Left renal pelvis (tissue), 4 donors: ENCODE results near the gene LAMA2. TPM values are rescaled to one million over a fixed set of nuclear protein-coding genes. Genes with fewer than 3 reads are reported as not detected.

Source experiments
- DNase-seq, 4 donors: peaks; one replicate each; pipeline ENCODE4 v3.0.0-alpha.2; 2013; ENCODE audit warnings: low read depth in 4 of 4, low spot score in 3 of 4
- polyA plus RNA-seq, 4 donors: library from polyadenylated mRNA; unstranded; fragments of 120-200 nt; gene quantifications; one replicate each; pipeline ENCODE4 v1.2.1, GENCODE V29; 2013; ENCODE audit not compliant: insufficient read length in 4 of 4

LAMA2 gene
- polyA plus RNA-seq, 4 donors = 25.7 to 67.5 (median 34.6) TPM

GRCh38 chr6:129500958-129501739 is 618.2 kb downstream of the LAMA2 start:
- peak in 1 of 4 donors; percentile 49 for DNase-seq

DNA sequence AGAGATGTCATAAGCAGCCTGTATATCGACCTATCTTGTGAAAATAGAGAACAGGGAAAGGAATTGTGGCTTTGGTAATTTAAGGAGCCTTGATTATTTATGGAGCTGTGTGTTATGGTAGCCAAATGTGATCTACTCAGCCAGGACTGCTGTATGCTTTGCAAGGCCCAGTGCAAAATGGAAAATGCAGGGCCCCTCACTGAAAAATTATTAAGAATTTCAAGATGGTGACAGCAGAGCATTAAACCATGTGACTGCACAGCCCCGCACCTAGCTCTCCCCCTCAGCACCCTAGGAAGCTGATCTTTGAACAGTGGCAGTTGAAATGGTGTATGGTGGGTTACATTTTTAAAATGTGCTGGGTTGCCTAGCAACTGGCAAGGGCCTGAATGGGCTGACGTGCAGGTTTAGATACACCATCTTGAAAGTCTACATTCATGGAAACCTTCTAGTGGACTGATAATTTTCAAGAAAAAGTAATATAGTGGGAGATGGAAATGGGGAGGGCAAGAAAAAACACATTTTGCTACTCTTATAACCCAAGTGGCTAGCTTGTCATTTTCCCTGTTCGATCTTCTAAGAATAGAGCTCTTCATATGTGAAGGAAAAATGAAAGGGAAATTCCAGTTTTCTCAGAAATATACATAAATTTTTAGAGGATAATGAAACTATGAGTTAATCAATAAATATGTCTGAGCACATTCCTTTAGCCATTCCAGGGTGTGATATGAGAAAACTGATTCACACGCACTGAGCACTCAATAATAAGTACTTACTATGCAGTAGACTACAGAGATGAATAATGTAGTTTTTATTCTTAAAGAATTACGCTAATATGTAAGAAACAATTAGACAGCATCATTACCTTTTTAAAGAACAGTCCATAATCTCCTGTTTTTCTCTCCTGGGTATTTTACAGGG is 619.1 kb downstream of the LAMA2 start:
- DNase-seq = no peak

GRCh38 chr6:129504456-129504855 is 621.5 kb downstream of the LAMA2 start:
- DNase-seq = no peak

- no peak for DNase-seq
Measured at GRCh38 chr6:129507059-129507807, 624.3 kb downstream of the LAMA2 start.

- no peak for DNase-seq
Measured at GRCh38 chr6:129507846-129508245, 624.9 kb downstream of the LAMA2 start.

DNA sequence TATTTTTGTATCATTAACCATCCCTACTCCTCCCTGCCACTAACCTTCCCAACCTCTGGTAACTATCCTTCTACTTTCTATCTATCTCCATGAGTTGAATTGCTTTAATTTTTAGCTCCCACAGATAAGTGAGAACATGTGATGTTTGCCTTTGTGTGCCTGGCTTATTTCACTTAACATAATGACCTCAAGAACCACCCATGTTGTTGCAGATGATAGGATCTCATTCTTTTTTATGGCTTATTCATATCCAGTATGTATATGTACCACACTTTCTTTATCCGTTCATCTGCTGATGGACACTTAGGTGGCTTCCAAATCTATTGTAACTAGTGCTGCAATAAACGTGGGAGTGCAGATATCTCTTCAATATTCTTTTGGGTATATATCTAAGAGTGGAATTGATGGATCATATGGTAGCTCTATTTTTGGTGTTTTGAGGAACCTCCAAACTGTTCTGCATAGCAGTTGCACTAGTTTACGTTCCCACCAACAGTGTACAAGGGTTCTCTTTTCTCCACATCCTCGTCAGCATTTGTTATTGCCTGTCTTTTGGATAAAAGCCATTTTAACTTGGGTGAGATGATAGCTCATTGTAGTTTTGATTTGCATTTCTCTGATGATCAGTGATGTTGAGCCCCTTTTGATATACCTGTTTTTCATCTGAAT is 625.7 kb downstream of the LAMA2 start:
- DNase-seq = no peak

DNA sequence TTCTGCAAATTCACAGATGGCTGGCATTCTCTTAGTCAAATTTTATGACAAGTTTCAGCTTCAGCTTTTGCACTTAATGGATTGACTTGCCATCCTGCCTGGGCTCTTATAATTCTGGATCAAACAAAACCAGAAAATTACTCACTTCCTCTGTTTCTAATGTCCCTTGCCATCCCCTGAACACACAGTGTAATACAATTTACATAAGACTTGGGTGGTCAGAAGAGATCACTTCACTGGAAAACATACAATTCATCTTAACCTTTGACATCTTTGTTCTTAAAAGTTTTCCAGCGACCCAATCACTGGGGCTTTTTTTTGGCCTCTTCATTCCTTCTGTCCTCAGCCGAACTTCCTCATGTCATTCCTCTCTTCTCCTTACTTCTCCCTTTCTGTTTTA is 628.0 kb downstream of the LAMA2 start:
- DNase-seq = no peak

DNA sequence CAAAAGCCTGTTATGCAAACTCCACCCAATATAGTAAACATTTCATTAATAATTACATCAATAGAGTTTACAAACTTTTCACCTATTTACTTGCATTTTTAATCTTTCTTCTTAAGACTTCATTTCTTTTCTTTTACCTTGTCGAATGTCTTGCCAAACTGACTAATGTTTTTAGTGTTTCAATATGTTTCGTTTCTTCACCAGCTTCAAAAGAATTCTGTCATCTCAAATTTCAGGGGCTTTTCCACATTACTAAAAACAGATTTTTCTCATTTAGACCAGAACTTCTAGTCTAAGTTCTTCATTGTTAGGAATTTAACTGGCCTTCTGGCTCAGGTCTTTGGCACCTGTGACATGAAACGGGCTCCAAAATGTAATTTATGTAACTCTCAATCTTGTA is 630.5 kb downstream of the LAMA2 start:
- DNase-seq = no peak

- no peak for DNase-seq
Measured at GRCh38 chr6:129515004-129515403, 632.1 kb downstream of the LAMA2 start.

GRCh38 chr6:129516005-129516404 is 633.1 kb downstream of the LAMA2 start:
- no peak for DNase-seq

GRCh38 chr6:129516787-129517186 is 633.8 kb downstream of the LAMA2 start:
- DNase-seq = no peak

GRCh38 chr6:129517288-129517687 is 634.4 kb downstream of the LAMA2 start:
- no peak for DNase-seq

GRCh38 chr6:129519750-129520149 is 636.8 kb downstream of the LAMA2 start:
- DNase-seq = no peak

GRCh38 chr6:129521946-129522345 is 639.0 kb downstream of the LAMA2 start:
- no peak for DNase-seq

DNA sequence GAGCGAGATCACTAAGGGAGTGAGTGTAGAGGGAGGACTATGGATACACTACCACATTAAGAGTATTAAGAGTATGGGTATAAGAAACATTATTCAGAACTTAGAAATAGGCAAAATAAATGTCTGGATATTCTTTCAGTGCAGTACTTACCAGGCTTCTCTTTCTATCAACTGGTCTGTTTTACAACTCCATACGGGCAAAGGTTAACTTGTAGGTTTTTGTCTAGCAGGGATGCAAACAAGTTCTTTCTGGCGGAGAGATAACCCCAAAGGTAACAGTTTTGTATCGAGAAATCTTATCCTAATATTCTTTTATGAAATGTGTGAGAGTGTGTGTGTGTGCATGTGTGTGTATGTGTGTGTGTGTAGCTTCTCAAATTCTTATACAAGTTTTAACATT is 640.9 kb downstream of the LAMA2 start:
- DNase-seq = no peak

GRCh38 chr6:129525055-129525454 is 642.1 kb downstream of the LAMA2 start:
- DNase-seq = no peak

DNA sequence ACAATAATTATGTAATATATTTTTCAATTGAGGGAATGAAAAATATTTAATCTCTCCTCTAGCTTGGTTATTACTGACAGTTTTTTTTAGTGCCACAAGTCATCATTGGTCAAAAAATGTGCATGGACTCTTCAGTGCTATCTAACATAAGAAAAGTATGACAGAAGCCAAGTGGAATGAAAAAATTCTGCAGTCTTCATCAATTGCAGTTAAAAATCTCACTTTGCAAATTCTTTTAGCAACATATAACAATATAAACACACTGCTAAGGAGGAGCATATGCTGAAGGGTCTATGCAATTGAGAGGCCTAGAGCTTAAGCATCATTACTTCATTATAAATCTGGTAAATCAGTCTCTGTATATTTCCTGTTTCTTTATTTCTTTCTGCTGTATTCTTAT is 652.0 kb downstream of the LAMA2 start:
- DNase-seq = no peak

GRCh38 chr6:129536271-129536670 is 653.3 kb downstream of the LAMA2 start:
- no peak for DNase-seq

DNA sequence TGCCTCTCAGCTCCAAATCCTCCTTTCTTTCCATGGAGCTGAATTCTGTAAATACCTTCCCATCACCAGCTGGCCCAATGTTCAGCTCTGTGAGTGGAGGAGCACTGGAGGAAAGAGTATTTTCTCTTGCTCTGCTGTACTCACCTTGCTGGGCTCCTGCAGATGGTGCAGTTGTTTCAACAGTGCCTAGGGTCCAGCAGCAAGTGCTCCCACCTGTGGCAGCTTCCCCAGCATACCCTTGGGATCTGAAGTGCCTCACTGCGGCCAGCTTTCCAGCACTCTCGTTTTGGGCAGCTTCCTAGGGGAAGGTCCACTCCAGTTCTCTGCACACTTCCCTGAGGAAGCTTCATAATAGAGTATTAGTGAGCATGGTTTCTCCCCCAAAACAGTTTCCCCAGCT is 656.1 kb downstream of the LAMA2 start:
- no peak for DNase-seq

DNA sequence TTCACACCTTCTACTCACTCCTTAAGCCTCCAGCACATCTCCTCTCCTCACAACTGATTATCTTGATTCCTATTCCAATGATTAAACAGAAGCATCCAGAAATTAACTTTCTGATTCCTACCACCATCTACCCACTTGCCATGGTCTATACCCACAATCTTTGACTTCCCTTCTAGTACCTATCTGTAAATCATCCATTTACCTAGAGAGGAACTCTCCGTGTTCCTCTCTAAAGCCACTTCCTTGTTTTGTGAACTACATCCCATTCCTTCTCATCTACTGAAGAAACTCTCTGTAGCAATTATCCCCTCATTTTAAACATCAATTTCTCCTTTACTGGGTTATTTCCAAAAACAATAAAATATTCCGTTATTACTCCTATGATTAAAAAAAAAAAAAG is 659.8 kb downstream of the LAMA2 start:
- DNase-seq = no peak

GRCh38 chr6:129543981-129544380 is 661.0 kb downstream of the LAMA2 start:
- no peak for DNase-seq
